ENCODE results near the gene ERCC4.

DNA sequence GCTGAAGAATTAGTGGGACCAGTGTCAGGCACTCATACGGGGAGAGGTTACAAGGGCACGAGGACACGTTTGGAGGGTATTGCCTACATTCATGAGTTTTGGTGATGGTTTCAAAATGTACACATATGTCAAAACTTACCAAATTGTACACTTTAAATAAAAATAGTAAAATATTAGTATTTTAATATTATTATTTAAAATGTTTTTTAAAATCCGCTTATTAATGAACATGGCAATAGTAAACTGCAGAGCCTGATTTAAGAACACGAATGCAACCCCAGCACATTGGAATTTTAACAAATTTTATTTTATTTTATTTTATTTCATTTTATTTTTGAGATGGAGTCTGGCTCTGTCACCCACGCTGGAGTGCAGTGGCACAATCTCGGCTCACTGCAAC lies 10.9 kb upstream of the ERCC4 start:
- no peak for TF ChIP-seq EZH2 (IDR thresholded peaks at IDR 0.05; ENCODE audit: low read length)
- TF ChIP-seq, protein P1, sequence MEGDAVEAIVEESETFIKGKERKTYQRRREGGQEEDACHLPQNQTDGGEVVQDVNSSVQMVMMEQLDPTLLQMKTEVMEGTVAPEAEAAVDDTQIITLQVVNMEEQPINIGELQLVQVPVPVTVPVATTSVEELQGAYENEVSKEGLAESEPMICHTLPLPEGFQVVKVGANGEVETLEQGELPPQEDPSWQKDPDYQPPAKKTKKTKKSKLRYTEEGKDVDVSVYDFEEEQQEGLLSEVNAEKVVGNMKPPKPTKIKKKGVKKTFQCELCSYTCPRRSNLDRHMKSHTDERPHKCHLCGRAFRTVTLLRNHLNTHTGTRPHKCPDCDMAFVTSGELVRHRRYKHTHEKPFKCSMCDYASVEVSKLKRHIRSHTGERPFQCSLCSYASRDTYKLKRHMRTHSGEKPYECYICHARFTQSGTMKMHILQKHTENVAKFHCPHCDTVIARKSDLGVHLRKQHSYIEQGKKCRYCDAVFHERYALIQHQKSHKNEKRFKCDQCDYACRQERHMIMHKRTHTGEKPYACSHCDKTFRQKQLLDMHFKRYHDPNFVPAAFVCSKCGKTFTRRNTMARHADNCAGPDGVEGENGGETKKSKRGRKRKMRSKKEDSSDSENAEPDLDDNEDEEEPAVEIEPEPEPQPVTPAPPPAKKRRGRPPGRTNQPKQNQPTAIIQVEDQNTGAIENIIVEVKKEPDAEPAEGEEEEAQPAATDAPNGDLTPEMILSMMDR (optimal IDR thresholded peaks at IDR 0.05 in 1 of 3, IDR thresholded peaks at IDR 0.05 in 1 of 3, conservative IDR thresholded peaks at IDR 0.05 in 1 of 3; ENCODE audit: extremely low read depth in 1 of 3, insufficient read depth in 2 of 3, low read length in 3 of 3): no peak
